ENCODE measurements around the gene MUSK.

The MUSK gene

GRCh38 chr9:110801426-110801825 is 132.8 kb downstream of the MUSK start:
- TF ChIP-seq GATA3 (IDR thresholded peaks at IDR 0.05; ENCODE audit: low read depth, low read length) (no peak), GATA2 (IDR thresholded peaks at IDR 0.05; ENCODE audit: low read depth, low read length) (no peak)

DNA sequence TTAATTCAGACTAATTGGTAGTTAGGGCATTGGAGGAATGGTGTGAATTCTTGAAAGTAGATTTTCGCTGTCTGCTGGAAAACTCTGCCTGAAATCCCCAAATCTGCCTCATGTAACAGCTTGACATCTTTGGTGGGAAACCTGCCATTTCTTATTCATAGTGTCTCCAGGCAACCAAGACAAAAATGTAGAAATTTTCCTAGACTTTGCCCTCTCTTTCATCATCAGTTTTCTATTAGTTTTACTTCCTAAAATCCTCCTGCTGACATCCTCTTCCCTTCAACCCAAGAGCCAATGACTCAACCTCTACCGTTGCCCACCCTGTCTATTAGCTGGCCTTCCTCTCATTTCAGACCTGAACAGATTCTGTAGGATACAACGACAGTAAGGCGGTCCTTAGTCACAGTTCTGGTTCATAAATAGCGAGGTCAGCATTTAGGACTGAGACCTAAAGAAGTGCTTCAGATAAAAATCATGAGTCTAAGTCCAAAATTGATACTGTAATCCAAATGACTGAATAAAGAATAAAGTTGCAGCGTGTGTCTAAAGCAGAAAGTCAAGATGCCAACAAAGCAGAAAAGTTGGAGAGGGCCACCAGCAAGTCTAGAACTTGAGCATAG is 133.9 kb downstream of the MUSK start:
- TF ChIP-seq GATA2 (IDR thresholded peaks at IDR 0.05; ENCODE audit: low read depth, low read length), result no peak
- TF ChIP-seq GATA3 (IDR thresholded peaks at IDR 0.05; ENCODE audit: low read depth, low read length), result no peak

GRCh38 chr9:110807956-110808598 is 139.5 kb downstream of the MUSK start:
- TF ChIP-seq GATA2 (IDR thresholded peaks at IDR 0.05; ENCODE audit: low read depth, low read length), result no peak
- TF ChIP-seq GATA3 (IDR thresholded peaks at IDR 0.05; ENCODE audit: low read depth, low read length), result no peak

- TF ChIP-seq GATA2 (IDR thresholded peaks at IDR 0.05; ENCODE audit: low read depth, low read length), result no peak
- TF ChIP-seq GATA3 (IDR thresholded peaks at IDR 0.05; ENCODE audit: low read depth, low read length), result no peak
These were observed 140.0 kb downstream of the MUSK start for GRCh38 chr9:110808599-110808980.

DNA sequence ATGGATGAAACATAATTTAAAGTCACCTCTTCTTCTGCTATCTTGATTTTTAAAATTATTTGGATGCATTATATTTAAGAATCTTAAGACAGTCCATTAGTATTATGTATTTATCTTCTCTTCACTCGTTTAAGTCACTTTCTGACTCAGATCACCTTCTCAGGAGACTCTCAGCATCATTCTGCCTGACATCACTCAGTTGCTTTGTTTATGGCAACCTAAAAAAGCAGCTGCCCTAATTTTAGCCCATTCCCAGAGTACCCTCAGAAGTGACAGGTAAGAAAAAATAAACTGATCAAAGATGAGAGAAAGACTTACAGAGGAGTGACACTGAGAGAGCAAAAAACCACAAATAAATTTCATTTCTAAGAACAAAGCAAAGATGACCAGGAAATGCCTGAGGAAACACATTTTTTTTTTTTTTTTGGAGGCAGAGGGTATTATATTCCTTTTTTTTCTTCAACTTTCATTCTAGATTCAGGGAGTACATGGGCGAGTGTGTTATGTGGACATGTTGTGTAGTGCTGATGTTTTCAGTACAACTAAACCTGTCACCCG is 140.5 kb downstream of the MUSK start:
- TF ChIP-seq GATA3 (IDR thresholded peaks at IDR 0.05; ENCODE audit: low read depth, low read length) (no peak), GATA2 (IDR thresholded peaks at IDR 0.05; ENCODE audit: low read depth, low read length) (no peak)

- no peak for TF ChIP-seq GATA2 (IDR thresholded peaks at IDR 0.05; ENCODE audit: low read depth, low read length)
- no peak for TF ChIP-seq GATA3 (IDR thresholded peaks at IDR 0.05; ENCODE audit: low read depth, low read length)
These were observed 141.8 kb downstream of the MUSK start for GRCh38 chr9:110810262-110810976.

DNA sequence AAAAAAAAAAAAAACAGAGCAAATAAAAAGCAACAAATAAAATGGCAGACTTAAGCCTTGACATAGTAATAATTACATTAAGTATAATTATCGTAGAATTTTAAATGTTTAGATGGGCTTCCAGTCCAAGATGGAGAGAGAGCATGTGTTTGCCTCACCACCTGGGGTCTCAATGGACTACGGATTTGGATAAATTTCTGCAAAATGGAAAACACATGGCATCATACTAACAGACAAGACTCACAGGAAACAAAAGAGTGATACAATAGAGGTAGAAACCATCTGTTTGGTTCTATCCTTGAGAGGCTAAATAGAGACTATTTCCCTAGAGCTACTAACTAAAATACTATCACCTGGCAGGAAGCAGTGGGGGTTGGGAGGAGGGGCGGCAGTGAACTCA is 144.3 kb downstream of the MUSK start:
- no peak for TF ChIP-seq GATA3 (IDR thresholded peaks at IDR 0.05; ENCODE audit: low read depth, low read length)
- TF ChIP-seq GATA2 (IDR thresholded peaks at IDR 0.05; ENCODE audit: low read depth, low read length), result no peak

DNA sequence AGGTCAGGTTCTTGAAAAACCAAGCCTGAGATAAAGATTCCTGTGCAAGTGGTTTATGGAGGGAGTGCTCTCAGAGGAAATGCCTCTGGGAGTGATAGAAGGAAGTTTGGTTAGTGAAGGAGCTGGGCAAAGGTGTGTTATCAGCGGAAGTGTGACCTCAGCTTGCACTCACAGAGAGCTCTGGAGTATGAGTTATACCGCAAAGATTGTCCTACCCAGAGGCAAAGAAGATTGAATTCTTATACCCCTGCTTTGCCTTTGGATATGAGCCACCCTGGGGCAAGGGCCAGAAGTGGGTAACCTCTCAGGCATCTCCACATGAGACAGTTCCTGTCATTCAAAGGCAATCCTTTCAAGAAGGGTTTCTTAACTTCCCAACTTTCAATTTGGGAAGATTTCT is 145.6 kb downstream of the MUSK start:
- TF ChIP-seq GATA3 (IDR thresholded peaks at IDR 0.05; ENCODE audit: low read depth, low read length) (no peak), GATA2 (IDR thresholded peaks at IDR 0.05; ENCODE audit: low read depth, low read length) (no peak)

GRCh38 chr9:110815361-110815760 is 146.8 kb downstream of the MUSK start:
- TF ChIP-seq GATA3 (IDR thresholded peaks at IDR 0.05; ENCODE audit: low read depth, low read length) (no peak), GATA2 (IDR thresholded peaks at IDR 0.05; ENCODE audit: low read depth, low read length) (no peak)

DNA sequence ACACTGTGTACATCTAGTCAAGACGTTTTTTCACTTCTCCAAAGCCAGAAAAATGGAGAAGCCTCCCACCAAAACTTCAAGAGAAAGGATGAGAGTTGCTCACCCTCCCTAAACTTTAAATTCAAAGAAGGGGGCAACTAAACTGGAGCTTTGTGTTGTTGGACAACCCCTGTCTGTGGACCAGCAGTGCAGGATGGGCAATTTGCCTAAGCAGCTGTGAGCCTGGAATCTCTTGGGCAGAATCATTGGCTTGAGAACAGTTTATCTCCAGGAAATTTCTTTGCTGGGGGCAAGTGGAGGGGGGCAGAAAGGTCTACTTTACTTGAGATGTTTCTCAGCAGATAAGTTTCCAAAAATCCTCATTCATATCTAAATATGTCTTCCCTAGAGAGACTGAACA is 151.8 kb downstream of the MUSK start:
- TF ChIP-seq GATA2 (IDR thresholded peaks at IDR 0.05; ENCODE audit: low read depth, low read length), result no peak

DNA sequence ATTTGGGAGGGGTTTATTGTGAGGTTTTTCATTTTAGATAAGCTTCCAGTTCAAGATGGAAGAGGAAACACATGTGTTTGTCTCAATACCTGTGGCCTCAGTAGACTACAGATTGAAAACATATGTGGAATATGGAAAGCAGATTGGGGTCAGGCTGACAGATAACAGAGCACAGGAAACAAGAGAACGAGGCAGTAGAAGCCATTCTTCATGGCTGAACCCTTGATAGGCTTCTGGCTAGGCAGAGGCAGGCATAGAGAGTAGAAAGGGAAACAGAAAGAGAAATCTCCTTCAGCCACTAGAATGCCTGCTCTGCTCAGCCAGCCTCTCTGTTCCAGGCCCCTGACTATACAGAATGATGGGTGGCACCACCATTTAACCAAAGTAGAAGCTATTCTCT is 152.5 kb downstream of the MUSK start:
- TF ChIP-seq GATA3 (IDR thresholded peaks at IDR 0.05; ENCODE audit: low read depth, low read length), result peak; percentile 49; the same call in 1 of the 2 replicates
- TF ChIP-seq GATA2 (IDR thresholded peaks at IDR 0.05; ENCODE audit: low read depth, low read length), result peak; percentile 60

GRCh38 chr9:110825950-110826349 is 157.4 kb downstream of the MUSK start:
- no peak for TF ChIP-seq GATA2 (IDR thresholded peaks at IDR 0.05; ENCODE audit: low read depth, low read length)
- TF ChIP-seq GATA3 (IDR thresholded peaks at IDR 0.05; ENCODE audit: low read depth, low read length), result no peak

DNA sequence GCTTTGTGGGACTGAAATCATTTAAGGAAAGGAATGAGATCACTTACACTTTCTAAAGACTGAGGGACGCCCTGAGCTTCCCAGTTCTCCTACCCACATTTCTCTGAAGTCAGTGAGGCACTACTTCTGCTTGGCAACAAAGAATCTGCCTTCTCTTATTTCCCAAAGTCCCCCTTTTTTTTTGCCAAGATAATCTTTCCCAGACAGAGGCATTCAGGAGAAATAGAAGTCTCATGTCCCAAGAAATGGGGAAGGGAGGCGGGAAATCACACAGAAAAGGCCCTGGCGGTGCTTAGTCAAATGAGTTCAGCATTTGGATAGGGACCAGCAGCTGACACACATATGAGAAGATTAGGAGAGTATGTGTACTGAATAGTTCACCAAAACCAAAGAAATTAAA is 159.7 kb downstream of the MUSK start:
- TF ChIP-seq GATA3 (IDR thresholded peaks at IDR 0.05; ENCODE audit: low read depth, low read length), result no peak
- no peak for TF ChIP-seq GATA2 (IDR thresholded peaks at IDR 0.05; ENCODE audit: low read depth, low read length)

- TF ChIP-seq GATA3 (IDR thresholded peaks at IDR 0.05; ENCODE audit: low read depth, low read length) (no peak), GATA2 (IDR thresholded peaks at IDR 0.05; ENCODE audit: low read depth, low read length) (no peak)
These were observed 161.9 kb downstream of the MUSK start for GRCh38 chr9:110830495-110830894.

GRCh38 chr9:110832926-110833325 is 164.3 kb downstream of the MUSK start:
- TF ChIP-seq GATA2 (IDR thresholded peaks at IDR 0.05; ENCODE audit: low read depth, low read length) (no peak), GATA3 (IDR thresholded peaks at IDR 0.05; ENCODE audit: low read depth, low read length) (no peak)

All from SH-SY5Y (cell line).